GM06990 (cell line): ENCODE measurements around the gene PRPF19.

Experiments
- DNase-seq: peaks from one replicate; pipeline ENCODE4 v3.0.0-alpha.2; 2011; ENCODE audit not compliant: insufficient read length; ENCODE audit errors: extremely low read depth
- H3K27me3 ChIP-seq: replicated peaks from 2 replicates; pipeline ENCODE4 v1.6.0; 2011; ENCODE audit warnings: low read length; ENCODE audit not compliant: control insufficient read depth, insufficient read depth
- H3K36me3 ChIP-seq: 2 replicates; pipeline ENCODE4 v1.5.1; 2011; ENCODE audit warnings: low read length; ENCODE audit not compliant: control insufficient read depth, insufficient read depth
- H3K4me3 ChIP-seq: replicated peaks from 2 replicates; pipeline ENCODE4 v1.5.1; 2011; ENCODE audit warnings: low read depth, mild to moderate bottlenecking, control low read depth, low read length
- TF ChIP-seq, protein P1 (sequence below): IDR thresholded peaks from 2 replicates; pipeline ENCODE4 v1.5.1; 2011; ENCODE audit warnings: low read length, control low read depth, mild to moderate bottlenecking, inconsistent platforms; ENCODE audit not compliant: insufficient read depth, poor library complexity, severe bottlenecking

Gene PRPF19

DNA sequence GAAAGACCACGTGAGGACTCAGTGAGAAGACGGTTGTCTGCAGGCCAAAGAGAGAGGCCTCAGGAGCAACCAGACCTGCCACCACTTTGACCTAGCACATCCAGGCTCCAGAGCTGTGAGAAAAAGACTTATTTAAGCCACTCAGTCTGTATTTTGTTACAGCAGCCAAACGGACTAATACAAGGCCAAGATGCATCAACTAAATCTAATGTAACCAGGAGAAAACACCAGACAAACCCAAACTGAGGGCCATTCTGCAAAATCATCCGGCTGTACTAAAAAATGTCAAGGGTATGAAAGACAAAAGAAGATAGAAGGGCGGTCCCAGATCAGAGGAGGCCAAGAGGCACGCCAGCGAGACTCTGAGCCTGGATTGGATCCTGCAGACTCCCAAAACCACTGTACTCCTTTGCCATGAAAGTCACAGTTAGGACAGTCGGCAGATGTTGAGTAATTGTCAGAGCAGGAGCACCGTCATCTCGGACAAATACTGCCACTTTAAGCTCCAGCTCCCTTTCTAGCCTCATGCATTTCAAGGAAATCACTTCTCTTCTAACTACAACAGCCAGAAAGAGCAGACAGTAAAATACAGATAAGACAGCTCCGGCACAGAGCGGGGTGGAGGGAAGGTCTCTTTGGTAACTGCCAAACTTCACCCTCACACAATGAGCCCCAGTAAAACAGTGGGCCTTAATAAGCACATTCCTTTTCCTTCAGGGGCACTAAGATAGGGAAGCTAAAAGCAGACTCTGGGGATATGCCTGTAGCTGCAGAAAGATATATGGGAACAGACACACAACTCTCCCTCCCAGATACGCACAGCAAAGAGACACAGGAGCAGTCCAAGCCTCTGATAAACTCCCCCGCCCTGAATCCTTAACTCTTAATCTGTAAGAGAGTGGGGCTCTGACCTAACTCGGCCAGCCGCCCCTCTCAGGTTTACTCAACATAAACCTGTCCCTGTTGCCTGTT, 42.5 kb downstream of the PRPF19 start:
- Histone ChIP-seq H3K4me3 (no peak overlapping the region), H3K27me3 (no peaks in the 10 kb centered on the region; the same call in 1 of the 2 replicates), H3K36me3 (no peaks in the 10 kb centered on the region)
- TF ChIP-seq, protein P1, sequence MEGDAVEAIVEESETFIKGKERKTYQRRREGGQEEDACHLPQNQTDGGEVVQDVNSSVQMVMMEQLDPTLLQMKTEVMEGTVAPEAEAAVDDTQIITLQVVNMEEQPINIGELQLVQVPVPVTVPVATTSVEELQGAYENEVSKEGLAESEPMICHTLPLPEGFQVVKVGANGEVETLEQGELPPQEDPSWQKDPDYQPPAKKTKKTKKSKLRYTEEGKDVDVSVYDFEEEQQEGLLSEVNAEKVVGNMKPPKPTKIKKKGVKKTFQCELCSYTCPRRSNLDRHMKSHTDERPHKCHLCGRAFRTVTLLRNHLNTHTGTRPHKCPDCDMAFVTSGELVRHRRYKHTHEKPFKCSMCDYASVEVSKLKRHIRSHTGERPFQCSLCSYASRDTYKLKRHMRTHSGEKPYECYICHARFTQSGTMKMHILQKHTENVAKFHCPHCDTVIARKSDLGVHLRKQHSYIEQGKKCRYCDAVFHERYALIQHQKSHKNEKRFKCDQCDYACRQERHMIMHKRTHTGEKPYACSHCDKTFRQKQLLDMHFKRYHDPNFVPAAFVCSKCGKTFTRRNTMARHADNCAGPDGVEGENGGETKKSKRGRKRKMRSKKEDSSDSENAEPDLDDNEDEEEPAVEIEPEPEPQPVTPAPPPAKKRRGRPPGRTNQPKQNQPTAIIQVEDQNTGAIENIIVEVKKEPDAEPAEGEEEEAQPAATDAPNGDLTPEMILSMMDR = no peak
- no peak for DNase-seq

DNA sequence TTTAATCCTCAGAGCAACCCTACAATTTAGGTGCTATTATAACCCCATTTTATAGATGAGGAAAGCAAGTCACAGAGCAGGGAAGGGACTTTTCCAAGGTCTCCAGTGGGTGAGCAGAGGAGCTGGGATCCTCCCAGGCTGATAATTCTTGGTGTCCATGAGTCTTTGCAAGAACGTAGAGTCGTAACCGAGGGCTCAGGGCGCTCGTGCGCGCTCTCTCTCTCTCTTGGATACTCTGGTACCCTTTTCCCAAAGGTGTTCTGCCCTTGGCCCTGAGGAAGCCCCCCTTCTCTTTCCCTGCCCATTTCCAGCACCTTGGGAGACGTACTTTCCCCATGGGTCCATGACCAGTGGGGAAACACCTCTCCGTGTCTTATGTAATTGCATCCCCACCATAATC, 44.2 kb downstream of the PRPF19 start:
- H3K36me3 ChIP-seq = no peaks in the 10 kb centered on the region
- no peak for DNase-seq
- TF ChIP-seq, protein P1 = no peak
- H3K4me3 ChIP-seq = no peak overlapping the region
- H3K27me3 ChIP-seq = no peaks in the 10 kb centered on the region; the same call in 1 of the 2 replicates

DNA sequence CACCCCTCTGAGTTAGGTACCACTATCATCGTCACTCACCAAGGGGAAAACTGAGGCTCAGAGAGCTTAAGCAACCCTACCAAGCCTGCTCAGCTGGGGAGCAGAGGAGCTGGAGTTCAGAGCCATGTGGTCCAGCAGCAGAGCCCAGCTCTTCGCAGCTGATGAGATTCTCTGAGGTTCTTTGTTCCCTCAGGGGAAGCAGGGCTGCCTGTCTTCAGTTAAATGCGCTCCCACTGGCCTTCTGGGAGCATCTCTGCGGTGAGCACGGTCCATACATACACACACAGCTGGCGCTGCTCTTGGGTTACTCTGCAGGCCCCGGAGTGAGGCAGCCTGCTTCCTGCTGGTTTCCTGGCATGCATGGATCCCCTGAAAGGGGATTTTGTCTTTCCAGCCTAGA, 45.4 kb downstream of the PRPF19 start:
- Histone ChIP-seq H3K36me3 (no peaks in the 10 kb centered on the region), H3K27me3 (no peaks in the 10 kb centered on the region; the same call in 1 of the 2 replicates), H3K4me3 (no peak overlapping the region)
- TF ChIP-seq, protein P1 = no peak
- DNase-seq = no peak

DNA sequence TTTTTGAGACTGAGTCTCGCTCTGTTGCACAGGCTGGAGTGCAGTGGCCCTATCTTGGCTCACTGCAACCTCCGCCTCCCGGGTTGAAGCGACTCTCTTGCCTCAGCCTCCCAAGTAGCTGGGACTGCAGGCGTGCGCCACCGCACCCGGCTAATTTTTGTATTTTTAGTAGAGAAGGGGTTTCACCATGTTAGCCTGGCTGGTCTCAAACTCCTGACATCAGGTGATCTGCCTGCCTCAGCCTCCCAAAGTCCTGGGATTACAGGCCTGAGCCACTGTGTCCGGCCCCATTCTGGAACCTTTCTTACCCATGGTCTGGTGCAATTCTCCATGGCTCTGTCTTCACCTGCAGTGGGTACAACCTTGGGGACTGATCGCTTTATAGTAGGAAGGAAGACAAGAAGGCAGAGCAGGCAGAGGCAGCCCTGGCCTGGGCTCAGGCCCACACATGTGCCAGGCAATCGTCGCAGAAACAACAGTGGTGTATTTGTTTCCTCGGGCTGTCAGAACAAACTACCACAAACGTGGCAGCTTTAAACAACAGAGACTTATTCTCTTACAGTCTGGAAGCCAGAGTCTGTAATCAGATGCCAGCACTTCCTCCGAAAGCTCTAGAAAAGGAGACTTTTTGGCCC, 46.7 kb downstream of the PRPF19 start:
- TF ChIP-seq, protein P1 = no peak
- Histone ChIP-seq H3K27me3 (no peaks in the 10 kb centered on the region; the same call in 1 of the 2 replicates), H3K36me3 (no peaks in the 10 kb centered on the region), H3K4me3 (no peak overlapping the region)
- DNase-seq = no peak

- TF ChIP-seq, protein P1 = no peak
- Histone ChIP-seq H3K27me3 (no peaks in the 10 kb centered on the region), H3K4me3 (no peak overlapping the region), H3K36me3 (no peaks in the 10 kb centered on the region)
- DNase-seq = no peak
These were observed 47.5 kb downstream of the PRPF19 start for GRCh38 chr11:60858731-60859464.
